IPS-18c (cell line): ENCODE results near the gene LY6G6F.

Experiments used
- H3K4me3 ChIP-seq: 2 replicates; pipeline ENCODE4 v1.7.0; 2013; ENCODE audit warnings: low read depth, mild to moderate bottlenecking, low read length, moderate library complexity; ENCODE audit not compliant: insufficient read depth
- H3K9me3 ChIP-seq: one replicate; pipeline ENCODE4 v1.6.1; 2013; ENCODE audit warnings: mild to moderate bottlenecking, low read length, moderate library complexity; ENCODE audit not compliant: control insufficient read depth, insufficient read depth

Gene LY6G6F

GRCh38 chr6:31666337-31666965, 40.2 kb upstream of the LY6G6F start:
- H3K9me3 ChIP-seq, result no peaks in the 10 kb centered on the region
- peak overlapping the region; percentile 89 for H3K4me3 ChIP-seq

GRCh38 chr6:31669676-31670075, 37.0 kb upstream of the LY6G6F start, which contains the start of gene LY6G5B:
TSS of gene LY6G5B (plus strand) at chr6:31669976. CDS start at chr6:31670951, 975 bp downstream.
- Histone ChIP-seq H3K4me3 (no peak within 1 kb of the TSS), H3K9me3 (peaks cover 2% of the 10 kb centered on the region)

- Histone ChIP-seq H3K9me3 (peaks cover 6% of the 10 kb centered on the region), H3K4me3 (no peak overlapping the region)
Measured at GRCh38 chr6:31676322-31676903, 30.3 kb upstream of the LY6G6F start.

- Histone ChIP-seq H3K4me3 (no peak overlapping the region), H3K9me3 (peaks cover 4% of the 10 kb centered on the region)
Measured at GRCh38 chr6:31676904-31677303, 29.8 kb upstream of the LY6G6F start.

GRCh38 chr6:31677955-31678354, 28.7 kb upstream of the LY6G6F start:
- peaks cover 4% of the 10 kb centered on the region for H3K9me3 ChIP-seq
- H3K4me3 ChIP-seq, result no peak overlapping the region

- H3K4me3 ChIP-seq, result peak within 1 kb of the TSS; percentile 50
- H3K9me3 ChIP-seq, result peaks cover 4% of the 10 kb centered on the region
Measured at GRCh38 chr6:31680226-31681134, 26.2 kb upstream of the LY6G6F start, which contains the start of gene LY6G5C. TSS of gene LY6G5C (minus strand) at chr6:31681067. CDS start at chr6:31680373, 694 bp downstream.

- peak overlapping the region; percentile 50 for H3K4me3 ChIP-seq
- H3K9me3 ChIP-seq, result peaks cover 4% of the 10 kb centered on the region
Measured at GRCh38 chr6:31681135-31681671, 25.5 kb upstream of the LY6G6F start.

GRCh38 chr6:31683591-31683990, 23.1 kb upstream of the LY6G6F start:
- peak overlapping the region; percentile 52; the same call in 1 of the 2 replicates for H3K4me3 ChIP-seq
- no peaks in the 10 kb centered on the region for H3K9me3 ChIP-seq

GRCh38 chr6:31686483-31686882, 20.2 kb upstream of the LY6G6F start:
- H3K4me3 ChIP-seq, result no peak overlapping the region
- peaks cover 4% of the 10 kb centered on the region for H3K9me3 ChIP-seq

GRCh38 chr6:31687321-31687720, 19.3 kb upstream of the LY6G6F start:
- H3K4me3 ChIP-seq, result no peak overlapping the region
- H3K9me3 ChIP-seq, result peaks cover 4% of the 10 kb centered on the region

- no peak overlapping the region for H3K4me3 ChIP-seq
- H3K9me3 ChIP-seq, result peaks cover 4% of the 10 kb centered on the region
Measured at GRCh38 chr6:31687860-31688693, 18.6 kb upstream of the LY6G6F start.

- Histone ChIP-seq H3K4me3 (no peak overlapping the region), H3K9me3 (peaks cover 4% of the 10 kb centered on the region)
Measured at GRCh38 chr6:31689249-31690110, 17.2 kb upstream of the LY6G6F start.

- Histone ChIP-seq H3K4me3 (no peak overlapping the region), H3K9me3 (peaks cover 4% of the 10 kb centered on the region)
Measured at GRCh38 chr6:31690231-31691077, 16.2 kb upstream of the LY6G6F start.

GRCh38 chr6:31691078-31691463, 15.6 kb upstream of the LY6G6F start:
- Histone ChIP-seq H3K9me3 (peaks cover 4% of the 10 kb centered on the region), H3K4me3 (no peak overlapping the region)

GRCh38 chr6:31691564-31692108, 15.0 kb upstream of the LY6G6F start:
- H3K9me3 ChIP-seq, result peaks cover 4% of the 10 kb centered on the region
- H3K4me3 ChIP-seq, result no peak overlapping the region
